Activated CD8-positive, alpha-beta memory T cell treated with anti-CD3 and anti-CD28 coated beads, Interleukin-2, amount 50 U/mL, for 1 hour (primary cell): Measurements from ENCODE around the gene HBG2.
"Not testable (repeated sequence)": the region's sequence is repeated elsewhere in the genome, so short reads cannot be mapped to it uniquely, and the experiment has no call there.

Experiments
- DNase-seq: peaks from one replicate; pipeline ENCODE4 v3.0.0-alpha.2; 2020; ENCODE audit errors: extremely low read depth

HBG2 gene

DNA sequence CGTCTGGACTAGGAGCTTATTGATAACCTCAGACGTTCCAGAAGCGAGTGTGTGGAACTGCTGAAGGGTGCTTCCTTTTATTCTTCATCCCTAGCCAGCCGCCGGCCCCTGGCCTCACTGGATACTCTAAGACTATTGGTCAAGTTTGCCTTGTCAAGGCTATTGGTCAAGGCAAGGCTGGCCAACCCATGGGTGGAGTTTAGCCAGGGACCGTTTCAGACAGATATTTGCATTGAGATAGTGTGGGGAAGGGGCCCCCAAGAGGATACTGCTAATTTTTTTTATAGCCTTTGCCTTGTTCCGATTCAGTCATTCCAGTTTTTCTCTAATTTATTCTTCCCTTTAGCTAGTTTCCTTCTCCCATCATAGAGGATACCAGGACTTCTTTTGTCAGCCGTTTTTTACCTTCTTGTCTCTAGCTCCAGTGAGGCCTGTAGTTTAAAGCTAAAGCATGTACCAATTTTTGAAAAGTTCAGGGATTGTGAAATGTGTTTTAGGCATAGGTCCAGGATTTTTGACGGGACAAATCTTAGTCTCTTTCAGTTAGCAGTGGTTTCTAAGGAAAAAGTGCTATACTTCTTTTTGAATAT lies 4.7 kb downstream of the HBG2 start, which contains the start of gene HBG1:
TSS of gene HBG1 (minus strand) at position 51 of the 590 bp plus-strand sequence. CDS start 53 bp downstream, outside the sequence.
- DNase-seq, result not testable (repeated sequence)

DNA sequence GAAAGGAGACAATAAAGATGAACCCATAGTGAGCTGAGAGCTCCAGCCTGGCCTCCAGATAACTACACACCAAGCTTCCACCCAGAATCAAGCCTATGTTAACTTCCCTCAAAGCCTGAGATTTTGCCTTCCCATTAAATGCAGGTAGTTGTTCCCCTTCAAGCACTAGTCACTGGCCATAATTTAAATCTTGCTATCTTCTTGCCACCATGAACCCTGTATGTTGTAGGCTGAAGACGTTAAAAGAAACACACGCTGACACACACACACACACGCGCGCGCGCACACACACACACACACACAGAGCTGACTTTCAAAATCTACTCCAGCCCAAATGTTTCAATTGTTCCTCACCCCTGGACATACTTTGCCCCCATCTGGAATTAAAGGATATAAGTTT lies 6.1 kb downstream of the HBG2 start:
- DNase-seq, result not testable (repeated sequence)

DNA sequence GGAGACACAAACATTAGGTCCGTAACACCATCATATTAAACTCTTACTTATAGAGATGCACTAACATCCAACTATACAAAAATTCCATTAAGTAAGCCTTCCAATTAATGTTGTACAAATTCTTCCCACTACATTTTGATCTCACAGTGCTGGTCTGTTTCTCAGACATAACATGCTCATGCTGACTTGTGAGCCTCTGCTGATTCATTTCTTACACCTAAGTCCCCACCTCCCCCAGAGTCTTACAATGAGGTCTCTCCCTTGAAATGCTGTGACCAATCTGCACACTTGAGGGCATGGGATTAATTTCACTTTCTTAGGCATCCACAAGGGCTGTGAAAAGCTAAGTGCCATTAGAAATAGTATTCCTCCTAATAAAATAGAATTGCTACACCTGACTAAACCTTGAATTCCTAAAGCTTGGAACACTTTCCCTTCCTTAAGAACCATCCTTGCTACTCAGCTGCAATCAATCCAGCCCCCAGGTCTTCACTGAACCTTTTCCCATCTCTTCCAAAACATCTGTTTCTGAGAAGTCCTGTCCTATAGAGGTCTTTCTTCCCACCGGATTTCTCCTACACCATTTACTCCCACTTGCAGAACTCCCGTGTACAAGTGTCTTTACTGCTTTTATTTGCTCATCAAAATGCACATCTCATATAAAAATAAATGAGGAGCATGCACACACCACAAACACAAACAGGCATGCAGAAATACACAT lies 6.9 kb downstream of the HBG2 start:
- DNase-seq, result no peak

DNA sequence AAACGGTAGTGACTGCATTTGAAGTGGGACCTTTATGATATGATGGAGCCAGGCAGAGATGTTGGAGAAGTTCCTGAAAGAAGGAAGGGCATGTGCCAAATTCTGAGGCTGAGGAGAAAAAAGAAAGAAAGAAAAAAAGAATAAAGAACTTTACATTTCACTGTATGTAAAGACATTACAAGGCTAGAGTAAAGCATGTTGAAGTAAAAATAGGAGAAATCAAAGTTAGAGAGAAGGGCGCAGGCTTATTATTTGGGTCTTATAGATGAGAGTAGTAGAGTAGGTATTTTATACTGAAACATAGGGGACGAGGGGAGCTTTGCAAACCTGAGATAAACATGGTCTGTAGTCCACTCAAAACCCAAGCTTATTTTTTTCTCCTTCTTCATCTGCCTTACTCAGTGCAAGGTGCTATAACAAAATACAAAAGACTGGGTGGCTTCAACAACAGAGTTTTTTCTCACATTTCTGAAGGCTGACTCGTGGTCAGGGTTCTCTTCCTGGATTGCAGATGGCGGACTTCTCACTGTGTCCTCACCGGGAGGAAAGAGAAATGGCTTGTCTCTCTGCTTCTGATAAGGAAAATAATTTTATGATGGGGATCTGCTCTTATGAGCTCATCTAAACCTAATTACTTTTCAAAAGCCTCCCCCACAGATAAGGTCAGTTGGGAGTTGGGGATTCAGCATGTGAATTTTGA lies 7.7 kb downstream of the HBG2 start:
- no peak for DNase-seq

DNA sequence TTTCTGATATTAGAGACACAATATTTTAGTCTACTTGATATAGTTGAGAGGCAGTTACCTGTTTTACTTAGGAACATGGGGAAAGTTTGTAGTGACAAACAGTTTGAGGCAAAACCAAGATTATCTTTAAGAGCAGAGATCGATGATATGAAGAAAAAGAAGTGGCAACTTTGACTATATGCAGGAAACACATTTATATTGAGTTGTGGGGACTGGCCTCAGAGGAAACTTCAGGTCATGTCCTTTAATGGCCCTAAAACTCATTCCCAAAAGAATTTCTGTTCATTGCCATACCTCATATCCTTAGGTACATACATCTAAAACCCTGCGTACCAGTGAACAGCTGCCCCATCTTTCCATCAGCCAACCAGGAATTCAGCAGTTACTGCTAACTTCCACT lies 9.4 kb downstream of the HBG2 start:
- DNase-seq, result no peak

DNA sequence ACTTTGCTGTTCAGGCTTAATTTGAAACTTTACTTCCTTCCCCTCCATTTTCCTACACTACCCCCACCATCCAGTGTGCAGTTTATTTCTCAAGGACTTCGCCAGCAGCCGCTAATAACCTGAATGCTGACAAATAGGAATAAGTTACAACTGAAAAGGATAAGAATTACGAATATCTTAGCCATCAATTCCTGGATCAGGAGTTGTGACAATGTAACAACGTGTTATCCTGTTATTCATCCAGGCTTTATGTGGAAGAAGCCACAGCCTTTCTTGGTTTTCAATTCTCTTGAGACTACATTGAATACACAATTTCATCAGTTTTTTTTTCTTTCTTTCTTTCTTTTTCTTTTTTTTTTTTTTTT lies 10.8 kb downstream of the HBG2 start:
- DNase-seq, result no peak

DNA sequence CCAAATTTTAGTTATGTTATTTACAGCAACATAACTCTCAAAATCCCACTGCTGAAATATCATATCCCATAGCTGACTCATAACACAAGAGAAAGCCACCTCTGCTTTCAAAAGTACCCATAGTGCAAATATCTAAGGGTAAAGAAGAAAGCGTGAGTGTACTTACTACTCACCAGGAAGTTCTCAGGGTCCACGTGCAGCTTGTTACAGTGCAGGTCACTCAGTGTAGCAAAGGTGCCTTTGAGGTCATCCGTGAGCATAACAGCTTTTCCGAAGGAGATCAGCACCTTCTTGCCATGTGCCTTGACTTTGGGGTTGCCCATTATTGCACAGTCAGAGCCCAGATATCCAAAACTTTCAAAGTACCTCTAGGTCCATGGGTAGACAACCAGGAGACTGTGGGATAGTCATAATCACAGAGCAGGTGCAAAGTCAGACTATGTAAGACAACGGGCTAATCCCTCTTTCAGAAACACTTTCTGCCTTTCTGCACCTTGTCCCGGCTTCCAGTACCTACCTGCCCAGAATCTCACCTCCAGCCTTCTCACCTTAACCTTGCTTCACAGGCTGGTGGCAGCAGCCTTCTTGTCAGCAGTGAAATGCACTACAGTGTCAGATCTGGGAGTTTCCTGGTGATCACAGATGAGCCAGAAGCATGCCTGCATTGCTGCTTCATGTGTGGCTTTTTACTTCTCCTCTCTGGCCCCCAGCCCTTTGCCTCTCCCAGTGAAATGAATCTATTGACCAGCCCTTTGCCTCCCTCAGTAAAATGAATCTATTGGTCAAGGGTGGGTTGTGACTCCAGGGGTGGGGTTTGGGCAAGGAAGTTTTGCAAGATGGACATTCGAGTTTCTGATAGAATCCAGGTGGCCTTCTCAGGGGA lies 11.4 kb downstream of the HBG2 start:
- DNase-seq, result no peak

DNA sequence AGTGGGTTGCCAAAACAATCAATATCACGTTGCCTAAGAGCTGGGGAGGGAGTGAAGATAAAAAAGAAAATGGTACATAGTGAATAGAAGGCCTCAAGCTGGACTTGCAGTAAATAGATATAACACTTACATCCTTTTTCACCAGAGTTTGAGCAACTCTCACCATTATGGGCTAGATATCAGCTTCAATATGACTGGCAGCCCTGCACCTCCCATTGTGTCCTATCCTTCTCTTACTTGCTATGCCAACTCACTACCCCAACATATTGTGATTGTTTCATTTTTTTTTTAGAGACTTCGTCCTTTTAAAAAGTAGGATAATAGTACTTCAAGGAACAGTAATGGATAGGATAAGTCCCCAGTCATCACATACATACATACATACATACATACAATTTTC lies 12.4 kb downstream of the HBG2 start:
- no peak for DNase-seq

DNA sequence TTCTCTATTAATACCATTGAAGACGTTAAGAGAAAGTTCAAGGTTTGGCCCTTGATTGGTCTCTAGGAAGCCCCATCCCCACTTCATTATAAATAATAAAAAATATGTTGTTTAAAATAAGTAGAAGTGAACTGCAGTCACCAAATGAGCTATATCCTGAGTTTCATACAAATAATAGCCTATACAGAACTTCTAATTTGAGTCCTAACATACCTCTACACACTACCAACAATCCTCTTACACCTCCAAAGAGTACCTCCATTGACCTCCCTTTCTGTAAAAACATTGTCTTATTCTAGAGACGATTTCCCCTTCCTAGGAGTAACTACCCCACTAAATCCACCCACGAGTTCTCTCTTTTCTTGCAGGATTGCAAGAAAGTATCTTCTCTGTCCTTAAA lies 13.1 kb downstream of the HBG2 start:
- DNase-seq, result no peak

DNA sequence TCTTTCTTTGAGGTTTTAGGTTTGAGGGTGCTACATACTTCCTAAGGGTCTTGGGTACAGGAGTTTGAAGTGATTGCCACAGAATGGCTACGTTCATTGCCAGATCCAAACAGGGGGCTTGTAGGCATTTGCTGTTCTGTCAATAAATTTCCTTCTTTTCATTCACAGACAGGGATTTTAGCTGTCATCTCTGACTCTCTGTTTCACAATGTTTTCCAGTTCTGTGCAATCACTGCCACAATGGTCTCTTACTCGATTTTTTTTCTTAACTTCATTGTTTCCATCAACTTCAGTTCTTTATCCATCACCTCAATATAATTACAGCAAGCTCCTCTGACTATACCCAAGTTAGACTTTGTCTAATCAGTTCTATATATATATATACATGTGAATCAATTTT lies 14.1 kb downstream of the HBG2 start:
- no peak for DNase-seq

DNA sequence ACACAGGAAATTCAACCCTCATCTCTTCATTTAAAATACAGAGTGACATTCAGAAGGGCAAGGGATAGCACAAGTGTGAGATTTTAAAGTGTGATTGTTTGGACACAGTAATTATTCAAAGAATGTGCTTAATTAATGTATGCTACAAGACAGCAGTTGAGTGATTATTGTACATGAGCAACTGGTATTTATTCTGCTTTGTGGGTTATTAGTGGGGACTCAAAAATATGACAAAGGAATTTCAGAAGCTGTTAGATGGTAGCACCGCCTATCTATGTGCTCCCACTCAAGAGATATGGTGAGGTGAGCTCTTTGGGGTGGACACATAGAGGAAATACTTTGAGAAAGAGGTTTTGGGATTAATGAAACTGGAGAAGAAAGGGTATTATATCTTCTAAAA lies 14.5 kb downstream of the HBG2 start:
- DNase-seq, result no peak

DNA sequence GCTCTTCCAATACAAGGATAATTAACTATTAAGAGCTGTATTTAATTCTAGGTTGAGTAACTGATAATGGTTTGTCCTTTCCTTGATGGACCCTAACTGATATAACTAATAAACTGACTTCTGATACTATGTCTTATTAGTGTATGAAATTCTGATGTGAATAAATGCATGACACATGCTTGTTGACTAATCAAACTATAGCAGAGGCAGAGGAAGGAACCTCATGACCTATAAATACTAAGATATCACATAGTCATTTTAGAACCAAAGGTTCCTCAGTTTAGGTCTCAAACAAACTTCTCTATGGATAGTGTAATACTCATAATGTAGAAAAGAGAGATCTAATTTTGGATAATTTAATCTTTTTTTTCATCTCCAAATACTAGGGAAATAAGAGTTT lies 15.5 kb downstream of the HBG2 start:
- DNase-seq, result no peak

DNA sequence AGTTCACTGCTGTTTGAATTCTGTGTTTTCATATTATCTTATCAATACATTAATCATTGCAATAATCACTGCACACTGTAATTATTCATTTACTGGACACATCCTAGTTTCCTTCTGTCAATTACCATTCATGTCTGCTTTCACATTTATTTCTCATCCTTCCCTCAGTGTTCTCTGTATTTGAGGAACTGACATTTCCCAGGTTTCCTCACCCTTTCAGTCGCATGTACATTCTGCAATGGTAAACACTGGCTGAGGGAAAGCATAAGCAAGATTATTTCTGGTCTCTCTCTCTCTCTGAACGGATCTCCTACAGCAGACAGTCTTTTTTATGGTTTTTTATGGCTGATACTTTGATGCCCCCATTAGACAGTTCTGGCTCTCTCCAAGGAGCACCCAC lies 16.1 kb downstream of the HBG2 start:
- no peak for DNase-seq

DNA sequence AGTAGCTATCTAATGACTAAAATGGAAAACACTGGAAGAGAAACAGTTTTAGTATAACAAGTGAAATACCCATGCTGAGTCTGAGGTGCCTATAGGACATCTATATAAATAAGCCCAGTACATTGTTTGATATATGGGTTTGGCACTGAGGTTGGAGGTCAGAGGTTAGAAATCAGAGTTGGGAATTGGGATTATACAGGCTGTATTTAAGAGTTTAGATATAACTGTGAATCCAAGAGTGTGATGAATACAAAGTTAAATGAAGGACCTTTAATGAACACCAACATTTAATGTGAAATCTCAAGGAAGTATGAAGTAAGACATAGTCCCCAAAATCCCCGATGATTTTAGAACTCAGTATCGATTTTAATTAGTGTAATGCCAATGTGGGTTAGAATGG lies 17.2 kb downstream of the HBG2 start:
- no peak for DNase-seq

DNA sequence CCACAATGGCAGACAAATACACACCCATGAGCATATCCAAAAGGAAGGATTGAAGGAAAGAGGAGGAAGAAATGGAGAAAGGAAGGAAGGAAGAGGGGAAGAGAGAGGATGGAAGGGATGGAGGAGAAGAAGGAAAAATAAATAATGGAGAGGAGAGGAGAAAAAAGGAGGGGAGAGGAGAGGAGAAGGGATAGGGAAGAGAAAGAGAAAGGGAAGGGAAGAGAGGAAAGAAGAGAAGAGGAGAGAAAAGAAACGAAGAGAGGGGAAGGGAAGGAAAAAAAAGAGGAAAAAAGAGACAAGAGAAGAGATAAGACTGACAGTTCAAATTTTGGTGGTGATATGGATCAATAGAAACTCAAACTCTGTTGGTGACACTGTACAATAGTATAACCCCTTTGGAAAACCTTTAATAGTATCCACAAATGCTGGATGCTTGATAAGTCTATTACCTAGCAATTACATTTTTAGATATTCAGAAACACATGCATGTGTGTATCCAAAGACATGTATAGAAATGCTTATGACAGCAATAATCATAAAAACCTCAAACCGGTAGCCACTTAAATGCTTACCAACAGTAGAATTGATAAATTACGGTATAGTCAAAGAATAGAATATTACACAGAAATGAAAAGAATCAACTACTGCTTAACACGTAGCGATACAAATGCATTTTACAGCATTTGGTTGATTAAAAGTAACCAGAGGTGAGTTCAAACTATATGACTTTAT lies 19.1 kb downstream of the HBG2 start:
- no peak for DNase-seq

DNA sequence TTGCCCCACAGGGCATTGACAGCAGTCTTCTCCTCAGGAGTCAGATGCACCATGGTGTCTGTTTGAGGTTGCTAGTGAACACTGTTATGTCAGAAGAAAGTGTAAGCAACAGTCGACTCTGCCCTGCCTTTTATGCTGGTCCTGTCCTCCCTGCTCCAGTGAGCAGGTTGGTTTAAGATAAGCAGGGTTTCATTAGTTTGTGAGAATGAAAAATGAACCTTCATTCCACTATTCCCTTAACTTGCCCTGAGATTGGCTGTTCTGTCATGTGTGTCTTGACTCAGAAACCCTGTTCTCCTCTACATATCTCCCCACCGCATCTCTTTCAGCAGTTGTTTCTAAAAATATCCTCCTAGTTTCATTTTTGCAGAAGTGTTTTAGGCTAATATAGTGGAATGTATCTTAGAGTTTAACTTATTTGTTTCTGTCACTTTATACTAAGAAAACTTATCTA lies 20.2 kb downstream of the HBG2 start, which contains the start of gene HBD:
TSS of gene HBD (minus strand) at position 103 of the 454 bp plus-strand sequence. CDS start at position 53, 50 bp downstream.
- no peak for DNase-seq

DNA sequence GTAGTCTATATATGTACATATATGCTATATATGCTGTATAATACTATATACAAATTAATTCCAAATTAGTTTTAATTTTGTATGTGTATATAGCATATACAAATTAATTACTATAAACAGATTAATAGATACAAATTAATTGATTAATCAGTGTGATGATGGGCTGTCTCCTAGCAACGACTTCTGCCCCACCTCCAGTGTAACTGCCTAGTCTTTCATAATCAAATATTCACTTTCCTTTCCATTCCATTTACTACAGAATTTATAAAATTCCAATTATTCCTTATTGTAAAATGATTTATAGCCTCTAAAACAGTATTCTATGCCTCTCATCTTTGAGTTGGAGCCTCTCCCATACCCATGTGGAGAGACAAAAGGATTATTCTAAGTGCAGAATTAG lies 21.3 kb downstream of the HBG2 start:
- no peak for DNase-seq

DNA sequence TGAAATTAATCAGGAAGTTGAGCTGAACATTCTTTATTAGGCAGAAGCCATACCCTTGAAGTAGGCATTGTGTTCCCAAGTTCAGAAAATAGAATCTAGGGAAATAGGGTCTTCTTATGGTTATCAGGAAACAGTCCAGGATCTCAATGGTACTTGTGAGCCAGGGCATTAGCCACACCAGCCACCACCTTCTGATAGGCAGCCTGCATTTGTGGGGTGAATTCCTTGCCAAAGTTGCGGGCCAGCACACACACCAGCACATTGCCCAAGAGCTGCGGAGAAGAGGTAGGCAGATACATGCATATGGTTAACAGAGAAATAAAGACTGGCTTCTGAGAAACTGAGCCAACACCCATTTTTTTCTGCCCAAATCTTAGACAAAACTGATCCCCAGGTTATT lies 21.8 kb downstream of the HBG2 start:
- no peak for DNase-seq

DNA sequence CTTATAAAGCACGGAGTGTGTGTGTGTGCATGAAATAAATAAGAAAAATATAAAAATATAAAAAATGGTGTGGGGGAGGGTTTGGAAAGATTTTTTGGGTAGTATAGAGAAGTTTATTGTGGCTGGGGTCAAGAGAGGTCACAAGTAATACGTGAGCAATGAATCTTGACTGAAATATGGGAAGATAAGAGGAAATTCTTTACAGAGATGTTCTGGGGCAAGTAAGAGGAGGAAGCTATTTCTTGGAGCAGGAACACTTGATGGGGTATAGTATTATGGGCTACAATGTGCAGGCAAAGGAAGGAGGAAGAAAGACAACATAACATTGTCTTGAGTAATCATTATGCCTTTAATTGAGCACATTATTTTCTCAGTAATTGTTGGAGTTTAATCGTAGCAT lies 22.4 kb downstream of the HBG2 start:
- DNase-seq, result no peak

DNA sequence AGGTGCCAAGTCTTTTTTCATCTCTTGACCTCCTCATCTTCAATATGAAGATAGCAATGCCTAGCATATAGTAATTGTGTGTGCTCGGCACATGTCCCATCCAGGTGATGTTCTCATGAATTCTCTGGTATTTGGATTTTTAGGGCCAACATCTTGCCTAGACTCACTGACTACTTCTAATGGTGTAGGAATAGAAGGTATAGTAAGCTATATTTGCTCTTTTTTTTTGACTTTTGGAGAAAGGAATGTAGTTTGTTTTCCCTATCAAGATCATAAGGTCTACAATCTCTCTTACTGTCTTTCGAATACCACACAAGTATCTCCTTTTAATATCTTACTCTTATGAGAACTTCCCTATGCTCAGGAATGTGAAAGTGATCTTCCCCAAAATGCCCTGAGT lies 23.5 kb downstream of the HBG2 start:
- DNase-seq, result no peak

DNA sequence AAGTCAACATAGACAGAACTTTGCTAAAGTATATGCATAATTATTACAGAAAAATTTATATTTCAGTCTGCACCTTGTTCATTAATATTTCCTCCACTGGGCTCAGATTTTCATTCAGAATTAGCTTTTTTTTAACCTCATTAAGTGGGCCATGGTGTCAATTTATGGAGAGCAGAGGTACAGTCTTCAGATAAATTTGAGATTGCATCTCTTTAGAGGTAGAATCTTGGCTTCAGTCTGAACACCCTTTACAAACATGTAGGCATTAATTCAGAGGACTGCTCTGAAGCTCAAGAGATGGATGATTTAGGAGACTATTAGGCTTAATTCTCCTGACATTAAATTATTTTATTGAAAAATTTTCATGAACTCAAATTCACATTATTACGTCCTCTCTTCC lies 24.3 kb downstream of the HBG2 start:
- DNase-seq, result no peak
